GM12878 (cell line): ENCODE measurements around the gene SATB1. TPM values are rescaled to one million over a fixed set of nuclear protein-coding genes. Genes with fewer than 3 reads are reported as not detected.

Experiments used
- ATAC-seq: fragments of 200-7000 bp; cut with Tn5 transposase; 3 replicates; pipeline ENCODE4 v1.9.1; 2020; ENCODE audit warnings: mild to moderate bottlenecking, moderate library complexity
- BruUV-seq: library from RNA; stranded (reverse); fragments of 400-500 nt; replicated peaks from 2 replicates; lab custom pipeline; 2021; lab: Mats Ljungman, UMichigan
- CTCF ChIA-PET: fragments of 300-600 bp; sonication (Branson Sonifier 250); formaldehyde crosslinking; extraction: SDS; loops from one replicate; lab custom pipeline; 2021; ENCODE audit warnings: inconsistent platforms; lab: Yijun Ruan, JAX
- POLR2A ChIA-PET: fragments of 350-600 bp; formaldehyde crosslinking; extraction: SDS; loops from one replicate; lab custom pipeline; 2021; ENCODE audit warnings: inconsistent platforms; lab: Charles Lee
- RAD21 ChIA-PET: fragments of 300-600 bp; sonication (Branson Sonifier 250); formaldehyde crosslinking; loops from one replicate; lab custom pipeline; 2023; ENCODE audit warnings: antibody characterized with exemption; ENCODE audit not compliant: unreplicated experiment; lab: Charles Lee
- SMC1A ChIA-PET: fragments of 300-600 bp; sonication (Branson Sonifier 250); formaldehyde crosslinking; loops from one replicate; lab custom pipeline; 2023; ENCODE audit not compliant: unreplicated experiment, uncharacterized antibody; lab: Charles Lee
- DNase-seq: peaks from one replicate; pipeline ENCODE4 v3.0.0-alpha.2; 2011; ENCODE audit warnings: low read depth, low spot score
- FAIRE-seq: peaks from 3 replicates; lab custom pipeline; 2011; peaks lifted over from hg19 to GRCh38; lab: Jason Lieb, UNC
- H2AFZ ChIP-seq: 2 replicates; pipeline ENCODE4 v1.6.0; 2011; ENCODE audit warnings: low read depth, low read length, control low read depth; ENCODE audit not compliant: control insufficient read depth
- H3K27ac ChIP-seq: 2 replicates; pipeline ENCODE4 v1.5.1; 2011; ENCODE audit warnings: control low read depth; ENCODE audit not compliant: control insufficient read depth, insufficient read depth
- H3K27me3 ChIP-seq, 2 experiments: replicated peaks in 1 of 2; 2 replicates each; pipeline versions ENCODE4 v1.6.0 to v1.6.1; 2011; ENCODE audit warnings: low read length in 1 of 2; ENCODE audit not compliant: control insufficient read depth in 2 of 2, insufficient read depth in 2 of 2
- H3K36me3 ChIP-seq, 2 experiments: 2 replicates each; pipeline ENCODE4 v1.5.1; 2011; ENCODE audit warnings: low read length in 1 of 2; ENCODE audit not compliant: control insufficient read depth in 2 of 2, insufficient read depth in 2 of 2
- H3K4me1 ChIP-seq: 2 replicates; pipeline ENCODE4 v1.6.1; 2011; ENCODE audit warnings: mild to moderate bottlenecking, low read length, moderate library complexity, mixed read lengths; ENCODE audit not compliant: control insufficient read depth, insufficient read depth
- H3K4me2 ChIP-seq: 2 replicates; pipeline ENCODE4 v1.6.0; 2011; ENCODE audit warnings: control low read depth; ENCODE audit not compliant: control insufficient read depth, insufficient read depth
- H3K4me3 ChIP-seq: fragments of 200-600 bp; sonication (generic); 2 replicates; pipeline ENCODE4 v1.5.1; 2016
- H3K79me2 ChIP-seq: 2 replicates; pipeline ENCODE4 v1.6.0; 2011; ENCODE audit warnings: low read length; ENCODE audit not compliant: control insufficient read depth, insufficient read depth
- H3K9ac ChIP-seq: 2 replicates; pipeline ENCODE4 v1.8.0; 2011; ENCODE audit warnings: low read length, control low read depth, mixed read lengths; ENCODE audit not compliant: control insufficient read depth, insufficient read depth
- H3K9me3 ChIP-seq: replicated peaks from 3 replicates; pipeline ENCODE4 v1.5.1; 2011; ENCODE audit warnings: mild to moderate bottlenecking, low read length; ENCODE audit not compliant: control insufficient read depth, insufficient read depth
- H4K20me1 ChIP-seq: 2 replicates; pipeline ENCODE4 v1.6.0; 2011; ENCODE audit not compliant: control insufficient read depth, insufficient read depth
- CBX3 ChIP-seq: fragments of 200-600 bp; sonication (generic); IDR thresholded peaks from 2 replicates; pipeline ENCODE4 v1.6.1; 2016; ENCODE audit warnings: low read depth, borderline replicate concordance
- CHD1 ChIP-seq: IDR thresholded peaks from 2 replicates; pipeline ENCODE4 v1.6.1; 2012; ENCODE audit warnings: low read depth, low read length, improper control_type of control experiment
- CREM ChIP-seq: IDR thresholded peaks from 2 replicates; pipeline ENCODE4 v1.6.1; 2014; ENCODE audit warnings: antibody characterized with exemption, low read depth
- E2F8 ChIP-seq: fragments of 450-650 bp; IDR thresholded peaks from 2 replicates; pipeline ENCODE4 v1.6.1; 2018; ENCODE audit warnings: mild to moderate bottlenecking, low read depth, moderate library complexity; ENCODE audit not compliant: partially characterized antibody
- EGR1 ChIP-seq, 2 experiments: IDR thresholded peaks; 1 replicate in 1 of 2; 2 replicates in 1 of 2; pipeline ENCODE4 v1.6.1; 2011 to 2012; ENCODE audit warnings: low read depth in 2 of 2, low read length in 2 of 2, borderline replicate concordance in 1 of 2, mild to moderate bottlenecking in 1 of 2, moderate library complexity in 1 of 2
- EP300 ChIP-seq, 2 experiments: fragments of 150-350 bp in 1 of 2; IDR thresholded peaks; 2 replicates each; pipeline ENCODE4 v1.6.1; 2011 to 2012; ENCODE audit warnings: low read depth in 2 of 2, low read length in 2 of 2, borderline replicate concordance in 1 of 2, improper control_type of control experiment in 1 of 2, inconsistent platforms in 1 of 2; ENCODE audit not compliant: control insufficient read depth in 1 of 2
- GATAD2B ChIP-seq: fragments of 450-650 bp; conservative IDR thresholded peaks from 2 replicates; pipeline ENCODE4 v1.6.1; 2017; ENCODE audit warnings: low read depth, mild to moderate bottlenecking, moderate library complexity
- MEF2A ChIP-seq: IDR thresholded peaks from 2 replicates; pipeline ENCODE4 v1.6.1; 2011; ENCODE audit warnings: low read depth, mild to moderate bottlenecking, low read length, moderate library complexity; ENCODE audit not compliant: insufficient read depth
- MTA2 ChIP-seq: fragments of 450-650 bp; IDR thresholded peaks from 2 replicates; pipeline ENCODE4 v1.6.1; 2016; ENCODE audit warnings: low read depth, mild to moderate bottlenecking, moderate library complexity
- MYC ChIP-seq: IDR thresholded peaks from 2 replicates; pipeline ENCODE4 v1.6.1; 2011; ENCODE audit warnings: mild to moderate bottlenecking, low read length, moderate library complexity, inconsistent platforms; ENCODE audit not compliant: insufficient read depth, insufficient replicate concordance, insufficient read length, severe bottlenecking
- NR2C2 ChIP-seq: IDR thresholded peaks from 2 replicates; pipeline ENCODE4 v1.6.1; 2011; ENCODE audit warnings: borderline replicate concordance, low read depth; ENCODE audit not compliant: control insufficient read depth, insufficient read length
- SP1 ChIP-seq: IDR thresholded peaks from one replicate; pipeline ENCODE4 v1.6.1; 2011; ENCODE audit warnings: low read depth, low read length
- ZBED1 ChIP-seq: IDR thresholded peaks from 2 replicates; pipeline ENCODE4 v1.6.1; 2016; ENCODE audit warnings: borderline replicate concordance
- ZNF622 ChIP-seq: fragments of 450-650 bp; IDR thresholded peaks from 2 replicates; pipeline ENCODE4 v1.6.1; 2017; ENCODE audit warnings: mild to moderate bottlenecking, inconsistent platforms
- WGBS: methylation state at CpG from one replicate; pipeline ENCODE4 v1.1.6; 2016; ENCODE audit warnings: low lambda C conversion rate; ENCODE audit not compliant: insufficient replicate concordance, insufficient coverage; ENCODE audit errors: missing lambda C conversion rate; 5-methylcytosine and 5-hydroxymethylcytosine counted together
- in situ Hi-C: fragments of 300-500 bp; cut with MboI; formaldehyde crosslinking; loops from 9 replicates; pipeline ENCODE4 v1.14.3; 2018; ENCODE audit warnings: mixed read lengths
- intact Hi-C: fragments of 100-400 bp; cut with micrococcal nuclease; formaldehyde crosslinking; loops from one replicate; pipeline ENCODE4 v1.14.2; 2022; ENCODE audit not compliant: unreplicated experiment
- polyA plus RNA-seq, 11 experiments: library from polyadenylated mRNA; depleted of rRNA in 4 of 11; unstranded in 6 of 11; stranded (reverse) in 5 of 11; fragments of >200 nt; fragmentation: Nextera tagmentation in 4 of 11; fragmentation: Illumina TruSeq in 1 of 11; extraction: Ambion mirVana in 4 of 11; extraction: Trizol in 1 of 11; gene quantifications; 1 replicate in 1 of 11; 2 replicates in 10 of 11; pipeline versions ENCODE4 v1.2.1 to v1.2.3, GENCODE V29; 2011 to 2016; ENCODE audit warnings: inconsistent platforms in 2 of 11, missing spikeins in 2 of 11, low read depth in 1 of 11
- total RNA-seq, 4 experiments: library from RNA; depleted of rRNA in 3 of 4; stranded (reverse); fragments of >200 nt in 3 of 4; fragmentation: Illumina TruSeq in 1 of 4; extraction: Trizol in 1 of 4; gene quantifications; 2 replicates each; pipeline versions ENCODE4 v1.2.1 to v1.2.3, GENCODE V29; 2013 to 2021

SATB1 gene
- total and polyA plus RNA-seq, 10 of the 15 experiments (the other 5 are each of a cell fraction or from before 2014, with no cell fraction given), result 0.01 to 0.72 (median 0.07) TPM; not detected in 4

DNA sequence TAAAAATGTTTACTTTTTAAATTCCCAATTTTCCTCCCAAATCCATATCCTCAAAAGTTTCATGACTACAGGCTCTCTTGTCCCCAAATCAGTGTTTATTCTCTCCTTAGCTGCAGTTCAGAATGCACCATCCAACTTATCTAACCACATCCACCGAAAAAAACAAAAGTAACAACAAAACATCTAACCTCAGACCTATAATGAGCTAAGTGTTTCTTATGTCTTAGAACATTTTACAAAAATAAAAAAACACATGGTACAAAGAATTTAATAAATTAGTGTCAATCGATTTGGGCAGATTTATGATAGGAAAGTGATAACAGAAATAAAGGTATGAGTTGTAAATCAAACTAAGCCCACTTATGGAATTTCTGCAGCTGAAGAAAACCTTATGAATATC lies 13.6 kb downstream of the SATB1 start (continued):
- TF ChIP-seq MEF2A (no peak), ZBED1 (no peak), NR2C2 (no peak), SP1 (no peak)
- TF ChIP-seq, all 136 proteins: peak for 0

DNA sequence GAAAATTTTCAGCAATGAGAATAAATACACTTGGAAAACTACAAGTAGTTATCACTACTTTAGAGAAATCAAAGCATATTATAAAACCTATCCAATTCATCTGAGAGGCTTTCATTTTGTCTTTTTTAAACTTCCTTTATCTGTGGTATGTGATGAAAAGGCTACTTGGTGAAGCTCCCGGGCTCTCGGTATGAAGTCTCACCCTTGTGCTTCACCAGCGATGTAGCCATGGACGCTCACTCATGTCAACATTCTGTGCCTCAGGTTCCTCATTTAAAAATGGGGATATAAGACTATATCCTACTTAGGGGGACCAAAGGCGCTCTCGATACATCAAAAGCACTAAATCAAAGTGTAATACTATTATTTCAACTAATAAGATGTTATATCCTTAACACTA lies 14.9 kb downstream of the SATB1 start:
- ChIA-PET SMC1A (interaction anchor here (1.0 kb wide), 1 partner anchor 420 kb away, joined by 3 read pairs; no protein-coding TSS in a partner anchor), POLR2A (no interaction called here), RAD21 (no interaction called here), CTCF (no interaction called here)
- Histone ChIP-seq H2AFZ (no peak overlapping the region), H3K79me2 (no peaks in the 10 kb centered on the region), H4K20me1 (no peaks in the 10 kb centered on the region), H3K9ac (no peak overlapping the region), H3K27ac (no peak overlapping the region), H3K9me3 (no peaks in the 10 kb centered on the region), H3K4me3 (no peak overlapping the region), H3K4me1 (no peaks in the 10 kb centered on the region), H3K36me3 (no peaks in the 10 kb centered on the region), H3K4me2 (no peak overlapping the region), H3K27me3 (no peaks in the 10 kb centered on the region)
- WGBS, result 39% methylated on average over 6 of the region's 6 CpGs
- intact Hi-C loops, result no loop called here
- no peak for TF ChIP-seq GATAD2B
- no peak for TF ChIP-seq ZBED1
- TF ChIP-seq ZNF622, result no peak
- no peak for TF ChIP-seq EGR1 (IDR thresholded peaks at IDR 0.05; ENCODE audit: borderline replicate concordance in 1 of 2, low read depth in 2 of 2, low read length in 2 of 2)
- TF ChIP-seq E2F8, result no peak
- no peak for TF ChIP-seq CREM
- no peak for TF ChIP-seq EP300 (IDR thresholded peaks at IDR 0.05; ENCODE audit: borderline replicate concordance in 1 of 2, control insufficient read depth in 1 of 2, low read depth in 2 of 2, low read length in 2 of 2)
- TF ChIP-seq MYC, result no peak
- TF ChIP-seq MTA2, result no peak
- no peak for TF ChIP-seq CBX3
- no peak for TF ChIP-seq CHD1
- no TSS peak for BruUV-seq
- in situ Hi-C loops, result no loop called here
- FAIRE-seq (no peak), ATAC-seq (no peak), DNase-seq (no peak)
